ENCODE data around the gene ALPK1. TPM values are rescaled to one million over a fixed set of nuclear protein-coding genes. Genes with fewer than 3 reads are reported as not detected.
"Not testable (repeated sequence)": the region's sequence is repeated elsewhere in the genome, so short reads cannot be mapped to it uniquely, and the experiment has no call there.

The ALPK1 gene
- polyA plus RNA-seq (ENCODE audit: insufficient read length in 3 of 3): 10 to 100 TPM; 10.3 to 10.9 (median 10.5) TPM

DNA sequence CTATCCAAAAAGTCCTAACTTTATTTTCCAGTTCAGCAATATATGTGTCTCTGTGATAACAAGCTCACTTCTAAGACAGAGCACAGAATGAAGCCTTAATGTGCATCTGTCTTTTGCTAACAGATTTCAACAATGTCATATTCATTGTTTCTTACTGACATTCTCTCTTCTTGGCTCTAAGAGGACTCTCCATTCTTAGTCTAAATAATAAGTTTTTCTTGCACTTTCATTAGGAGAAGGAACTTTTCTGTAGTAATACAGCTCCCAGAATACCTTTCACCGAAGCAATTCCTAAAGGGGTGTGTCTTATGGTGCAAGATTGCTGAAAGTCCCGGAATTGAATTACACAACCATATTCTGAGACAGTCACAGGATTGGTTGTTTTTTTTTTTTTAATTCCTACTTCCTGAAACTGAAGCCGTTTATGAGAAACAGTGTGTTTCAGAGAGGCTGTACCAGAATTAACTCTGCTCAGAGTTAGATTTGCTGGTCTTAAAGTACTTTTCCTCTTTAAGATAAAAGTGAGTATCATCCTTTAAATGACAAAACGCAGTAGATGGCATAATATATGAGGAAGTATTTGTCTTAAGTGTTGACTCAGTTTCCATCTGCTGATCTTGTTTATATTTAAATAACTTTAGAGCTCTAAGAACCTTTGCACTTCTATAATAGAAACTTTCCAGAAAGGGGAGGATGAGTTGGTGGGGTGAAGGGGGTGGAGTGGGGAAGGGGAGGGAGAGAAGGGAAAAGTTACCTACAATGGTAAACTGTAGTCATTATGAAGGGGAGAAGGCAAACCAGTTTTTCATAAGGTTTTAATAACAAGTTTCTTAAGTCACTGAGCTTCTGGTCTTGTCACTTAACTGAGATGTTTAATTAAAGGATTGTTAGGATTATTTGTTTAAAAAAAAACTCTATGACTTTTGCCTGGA is at the start of gene ALPK1:
Gene ALPK1, plus strand, starts transcription at position 421 of the 932 bp plus-strand sequence.
- DNase-seq (ENCODE audit: low read depth in 3 of 3, low spot score in 2 of 3): peak; percentile 64 to 67 (median 66)

DNA sequence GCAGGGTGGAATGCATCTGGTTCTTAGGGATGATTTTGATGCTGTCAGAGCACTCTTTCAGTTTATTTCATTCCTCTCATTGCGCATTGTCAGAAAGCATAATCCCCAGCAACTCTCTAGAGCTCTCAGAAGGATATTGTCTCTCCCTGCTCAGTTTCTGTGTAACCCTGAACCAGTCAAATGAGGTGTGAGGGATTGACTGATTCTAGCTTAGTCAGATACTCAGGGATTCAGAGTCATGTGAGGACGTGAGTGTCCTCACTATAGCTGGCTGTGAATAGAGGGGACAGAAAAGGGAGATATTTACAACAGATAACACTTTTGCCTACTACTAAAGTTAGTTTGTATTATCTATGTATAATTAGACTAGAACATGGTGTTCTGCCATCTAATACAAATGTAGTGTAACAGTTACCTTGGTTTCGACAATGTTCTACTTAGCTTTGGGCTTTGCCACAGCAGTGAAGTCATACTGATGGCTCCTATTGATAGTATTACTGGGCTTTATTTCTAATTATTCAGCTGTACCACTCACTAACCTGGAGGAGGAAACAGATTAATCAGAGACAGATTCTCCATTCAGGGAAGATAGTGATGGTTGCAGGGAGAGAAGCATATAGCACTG is 46.0 kb upstream of the ALPK1 start:
- DNase-seq (ENCODE audit: low read depth in 3 of 3, low spot score in 2 of 3): no peak

DNA sequence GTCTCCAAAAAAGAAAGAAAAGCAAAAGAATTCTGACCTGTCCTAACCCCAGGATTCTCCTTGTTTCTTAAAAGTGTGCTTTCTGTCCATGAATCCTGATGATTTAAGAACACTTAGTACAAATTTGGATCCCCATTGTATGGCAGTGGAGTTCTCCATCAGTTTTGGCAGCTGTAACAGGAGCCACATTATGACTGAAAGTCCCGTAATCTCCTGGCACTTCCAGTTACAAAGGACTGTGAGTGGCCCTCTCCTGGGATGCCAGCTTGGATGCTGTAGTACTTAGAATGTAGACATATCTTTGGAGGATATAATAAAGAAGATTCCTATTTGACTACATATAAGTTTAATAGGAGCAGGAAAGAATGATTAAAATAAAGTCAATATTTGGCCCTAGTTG is 44.9 kb upstream of the ALPK1 start:
- DNase-seq (ENCODE audit: low read depth in 3 of 3, low spot score in 2 of 3): no peak

DNA sequence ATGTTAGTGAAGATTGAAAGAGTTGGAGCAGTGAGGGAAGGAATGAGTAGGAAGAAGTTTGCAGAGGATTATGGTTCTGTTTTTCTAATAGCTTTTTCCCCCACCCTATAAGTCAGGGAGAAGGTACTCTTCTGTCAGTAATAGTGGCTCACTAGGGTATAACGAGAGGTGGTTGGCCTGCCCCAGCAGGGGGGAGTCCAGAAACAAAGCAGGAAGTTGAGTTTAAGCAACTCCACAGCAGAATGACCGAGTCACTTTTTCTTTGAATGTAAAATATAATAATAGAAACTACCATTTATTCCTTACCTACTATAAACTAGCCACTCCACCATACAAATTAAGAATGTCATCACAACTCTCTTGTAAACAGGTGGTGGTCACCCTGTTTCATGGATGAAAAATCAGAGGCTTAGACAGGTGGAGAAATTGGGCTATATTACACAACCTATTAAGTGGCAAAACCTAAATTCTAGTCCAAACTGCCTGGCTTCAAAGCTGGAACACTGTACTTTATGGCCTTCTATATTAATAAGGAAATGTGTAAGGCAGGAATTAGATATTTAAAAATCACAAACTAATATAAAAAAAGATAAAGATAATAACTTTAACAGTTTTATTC is 43.7 kb upstream of the ALPK1 start:
- DNase-seq (ENCODE audit: low read depth in 3 of 3, low spot score in 2 of 3): no peak

DNA sequence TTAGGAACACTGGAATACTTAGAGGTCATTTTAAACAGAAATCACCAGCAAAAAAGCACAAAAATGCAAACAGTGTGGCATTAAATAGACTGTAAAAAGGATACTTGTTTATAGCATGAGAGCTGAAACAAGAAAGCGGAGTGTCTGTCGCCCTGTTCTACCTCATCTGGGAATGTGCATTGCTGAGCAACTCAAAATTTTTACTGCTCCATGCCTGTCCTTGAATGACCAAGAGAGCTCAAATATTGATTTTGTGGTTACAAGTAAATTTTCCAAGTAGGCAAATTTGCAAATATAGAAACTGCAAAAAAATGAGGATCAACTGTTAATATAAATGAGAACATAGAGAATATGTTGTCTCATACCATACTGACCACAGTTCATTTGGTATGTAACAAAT is 40.1 kb upstream of the ALPK1 start:
- no peak for DNase-seq (ENCODE audit: low read depth in 3 of 3, low spot score in 2 of 3)

GRCh38 chr4:112266823-112267222 is 30.3 kb upstream of the ALPK1 start:
- no peak for DNase-seq (ENCODE audit: low read depth in 3 of 3, low spot score in 2 of 3)

GRCh38 chr4:112270051-112270450 is 27.1 kb upstream of the ALPK1 start:
- no peak for DNase-seq (ENCODE audit: low read depth in 3 of 3, low spot score in 2 of 3)

DNA sequence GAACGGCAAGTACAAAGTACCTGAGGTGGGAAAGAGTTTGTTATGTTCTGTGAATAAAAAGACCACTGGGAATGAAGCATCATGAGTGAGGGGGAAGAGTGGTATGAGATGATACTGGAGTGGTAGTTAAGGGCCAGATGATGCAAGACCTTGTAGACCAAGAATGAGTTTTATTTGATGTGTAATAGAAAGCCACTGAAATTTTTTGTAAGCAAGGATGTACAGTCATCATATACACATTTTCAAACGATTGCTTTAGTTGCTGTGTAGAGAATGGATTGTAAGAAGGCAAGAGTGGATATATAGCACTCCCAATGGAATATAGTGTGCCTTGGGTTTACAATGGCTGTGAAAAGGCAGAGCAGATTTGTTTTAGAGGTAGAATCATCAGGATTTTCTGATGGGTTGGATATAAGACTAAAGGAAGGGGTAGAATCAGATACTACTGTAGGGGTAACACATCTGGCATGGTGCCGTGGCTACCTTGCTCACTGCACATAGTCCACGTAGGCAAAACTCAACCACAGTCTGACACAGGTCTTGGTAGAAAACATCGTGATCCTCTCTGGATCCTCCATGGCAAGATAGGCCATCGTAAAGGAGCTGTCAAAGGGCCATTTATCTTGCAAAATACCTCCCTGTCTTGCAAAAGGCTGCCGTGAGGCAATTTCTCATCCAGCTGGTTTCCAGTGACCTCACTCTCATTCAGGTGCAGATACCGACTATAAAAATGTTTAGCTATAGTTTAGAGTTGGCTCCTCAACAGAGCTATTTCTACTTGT is 26.3 kb upstream of the ALPK1 start:
- DNase-seq (ENCODE audit: low read depth in 3 of 3, low spot score in 2 of 3): no peak

DNA sequence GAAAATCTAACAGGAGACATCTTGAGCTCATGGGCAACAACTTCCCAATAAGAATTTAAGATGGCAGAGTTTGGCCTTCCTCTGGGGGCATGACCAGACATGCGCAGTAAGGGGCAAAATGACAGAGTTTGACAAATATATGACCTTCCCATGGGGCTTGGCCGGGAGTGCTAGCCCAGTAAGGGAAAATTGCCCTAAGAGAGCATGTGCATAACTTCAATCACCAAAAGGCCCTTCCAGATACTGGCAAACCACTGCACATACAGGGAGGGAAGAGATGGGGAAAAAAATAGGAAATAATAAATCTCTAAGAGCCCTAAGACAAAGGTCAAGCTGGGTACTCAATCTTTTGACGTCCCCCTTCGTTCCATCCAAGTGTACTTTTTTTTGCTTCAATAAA is 24.9 kb upstream of the ALPK1 start:
- DNase-seq (ENCODE audit: low read depth in 3 of 3, low spot score in 2 of 3): no peak

GRCh38 chr4:112274959-112275358 is 22.2 kb upstream of the ALPK1 start:
- DNase-seq (ENCODE audit: low read depth in 3 of 3, low spot score in 2 of 3): no peak

DNA sequence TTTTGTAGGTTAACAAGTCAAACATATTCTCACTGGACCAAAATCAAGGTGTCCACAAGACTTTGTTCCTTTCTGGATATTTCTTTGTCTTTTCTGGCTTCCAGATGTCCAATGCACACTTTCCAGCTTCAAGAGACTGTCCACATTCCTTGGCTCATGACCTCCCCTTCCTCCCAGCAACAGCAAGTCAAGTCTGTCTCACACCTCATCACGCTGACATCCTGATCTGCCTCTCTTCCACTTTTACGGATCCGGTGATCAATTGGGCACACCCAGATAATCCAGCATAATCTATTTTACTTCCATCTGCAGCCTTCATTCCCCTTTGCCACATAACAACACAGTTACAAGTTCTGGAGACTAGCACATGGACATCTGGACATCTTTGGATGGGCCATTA is 21.1 kb upstream of the ALPK1 start:
- no peak for DNase-seq (ENCODE audit: low read depth in 3 of 3, low spot score in 2 of 3)

DNA sequence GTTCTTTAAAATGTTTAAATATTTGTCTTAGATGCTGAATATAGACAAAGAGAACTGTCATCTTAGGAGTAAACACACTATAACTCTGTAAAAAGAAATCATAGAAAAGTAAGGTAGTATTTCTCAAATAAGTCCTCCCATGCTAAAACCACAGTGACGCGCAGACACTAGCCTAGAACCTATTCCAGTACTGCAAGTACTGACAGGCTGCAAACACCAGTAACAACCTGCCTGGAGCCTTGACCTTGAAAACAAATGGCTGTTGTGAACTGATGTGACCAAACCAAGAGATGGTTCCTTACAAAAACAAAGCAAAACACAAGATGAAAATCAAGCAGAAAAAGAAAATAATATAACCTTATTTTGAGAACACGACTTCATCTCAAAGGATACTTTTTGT is 19.9 kb upstream of the ALPK1 start:
- DNase-seq (ENCODE audit: low read depth in 3 of 3, low spot score in 2 of 3): no peak

GRCh38 chr4:112277705-112278448 is 19.3 kb upstream of the ALPK1 start:
- DNase-seq (ENCODE audit: low read depth in 3 of 3, low spot score in 2 of 3): no peak

GRCh38 chr4:112279025-112279881 is 17.9 kb upstream of the ALPK1 start:
- DNase-seq (ENCODE audit: low read depth in 3 of 3, low spot score in 2 of 3): no peak

DNA sequence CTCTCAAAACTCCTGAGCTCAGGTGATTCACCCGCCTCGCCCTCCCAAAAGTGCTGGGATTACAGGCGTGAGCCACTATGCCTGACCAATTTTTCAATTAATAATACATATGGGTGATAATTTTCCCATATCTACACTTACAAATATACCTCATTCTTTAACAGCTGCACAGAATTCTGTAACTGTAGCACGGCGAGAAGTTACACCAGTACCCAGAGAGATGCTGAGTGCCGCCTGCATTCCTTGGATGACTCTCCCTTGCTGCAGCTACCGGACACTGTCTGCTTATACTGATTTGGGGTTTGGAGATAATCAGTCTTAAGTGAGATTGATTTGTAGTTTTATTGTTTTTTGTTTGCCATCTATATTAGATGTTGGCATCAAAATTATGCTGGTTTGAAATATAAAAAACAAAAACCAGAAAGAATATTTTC is 17.3 kb upstream of the ALPK1 start:
- DNase-seq (ENCODE audit: low read depth in 3 of 3, low spot score in 2 of 3): no peak

GRCh38 chr4:112280386-112281056 is 16.6 kb upstream of the ALPK1 start:
- DNase-seq (ENCODE audit: low read depth in 3 of 3, low spot score in 2 of 3): no peak

GRCh38 chr4:112281895-112282398 is 15.2 kb upstream of the ALPK1 start:
- not testable (repeated sequence) for DNase-seq (ENCODE audit: low read depth in 3 of 3, low spot score in 2 of 3)
